Measurements from ENCODE around the gene ORM2. TPM values are rescaled to one million over a fixed set of nuclear protein-coding genes. Genes with fewer than 3 reads are reported as not detected.

ORM2 gene
- total and polyA plus RNA-seq, 2 of the 8 experiments (the other 6 are each of a cell fraction or from before 2014, with no cell fraction given): 1.3 TPM; not detected in 1

GRCh38 chr9:114336157-114336556, 6.5 kb downstream of the ORM2 start:
- 86% methylated on average over 10 of the region's 10 CpGs; no CpG with 5 or more reads in 1 of the 2 experiments for WGBS, 2 experiments (ENCODE audit: extremely low coverage in 1 of 2, insufficient coverage in 1 of 2, insufficient read length in 1 of 2, insufficient replicate concordance in 2 of 2, low coverage in 1 of 2, low lambda C conversion rate in 2 of 2, missing lambda C conversion rate in 1 of 2)
- no peak overlapping the region for H2AK5ac ChIP-seq (ENCODE audit: low read depth, low read length)
- POLR2A ChIA-PET (ENCODE audit: partially characterized antibody): interaction anchor here (0.6 to 1.5 kb wide), 3 partner anchors 8 to 20 kb away, joined by 3 to 4 read pairs (median 3); no protein-coding TSS in a partner anchor
- no peak overlapping the region for H3K18ac ChIP-seq (ENCODE audit: extremely low read depth, low read length)
- H4K20me1 ChIP-seq (replicated peaks in 1 of 2; ENCODE audit: control insufficient read depth in 1 of 2, insufficient read depth in 2 of 2, low read length in 2 of 2): peaks cover 0 to 2% of the 10 kb centered on the region in 2 experiments
- no peaks in the 10 kb centered on the region for H3K79me1 ChIP-seq (ENCODE audit: low read depth, low read length)
- no peaks in the 10 kb centered on the region for H3K9me3 ChIP-seq (ENCODE audit: insufficient read depth in 2 of 2, low read depth in 1 of 2, low read length in 1 of 2)
- TF ChIP-seq SRF (IDR thresholded peaks at IDR 0.05; ENCODE audit: low read depth, low read length) (no peak), TEAD4 (IDR thresholded peaks at IDR 0.05; ENCODE audit: low read depth, low read length) (no peak), SAP30 (IDR thresholded peaks at IDR 0.05; ENCODE audit: insufficient read depth, insufficient replicate concordance, low read length) (no peak), EGR1 (IDR thresholded peaks at IDR 0.05; ENCODE audit: borderline replicate concordance, low read depth, low read length) (no peak), RNF2 (IDR thresholded peaks at IDR 0.05; ENCODE audit: borderline replicate concordance, low read depth, low read length, missing control alignments, poor library complexity, severe bottlenecking) (no peak), HDAC2 (IDR thresholded peaks at IDR 0.05; ENCODE audit: borderline replicate concordance in 1 of 2, low read depth in 2 of 2, low read length in 2 of 2) (no peak), RBBP5 (IDR thresholded peaks at IDR 0.05; ENCODE audit: borderline replicate concordance, low read depth, low read length) (no peak), HDAC6 (IDR thresholded peaks at IDR 0.05; ENCODE audit: low read depth, low read length) (no peak), POU5F1 (IDR thresholded peaks at IDR 0.05; ENCODE audit: low read depth, low read length) (no peak), SP4 (IDR thresholded peaks at IDR 0.05; ENCODE audit: low read length) (no peak), ASH2L (IDR thresholded peaks at IDR 0.05; ENCODE audit: low read length) (no peak), E2F6 (IDR thresholded peaks at IDR 0.05) (no peak), RFX5 (IDR thresholded peaks at IDR 0.05; ENCODE audit: borderline replicate concordance, low read depth, low read length) (no peak)
- H2BK20ac ChIP-seq (ENCODE audit: low read length): no peak overlapping the region
- no peak overlapping the region for H2BK15ac ChIP-seq (ENCODE audit: low read length)
- no peak overlapping the region for H2BK12ac ChIP-seq (ENCODE audit: low read depth, low read length)
- H2BK5ac ChIP-seq (ENCODE audit: low read depth, low read length): no peak overlapping the region
- H2AFZ ChIP-seq (ENCODE audit: low read length): no peak overlapping the region
- H3K23me2 ChIP-seq (ENCODE audit: low read depth, low read length): no peaks in the 10 kb centered on the region
- H3K14ac ChIP-seq (ENCODE audit: insufficient read length): no peak overlapping the region
- H3K4me2 ChIP-seq (ENCODE audit: insufficient read depth in 1 of 2, low read depth in 2 of 2, low read length in 2 of 2): no peak overlapping the region
- H3K36me3 ChIP-seq (ENCODE audit: control insufficient read depth in 2 of 4, insufficient read depth in 4 of 4, low read length in 3 of 4): peaks cover 10 to 30% (median 22%) of the 10 kb centered on the region in 4 experiments; a peak in 7 of 8 replicates
- H3K4me3 ChIP-seq (ENCODE audit: extremely low read depth in 1 of 4, insufficient read depth in 2 of 4, low read depth in 3 of 4, low read length in 4 of 4): no peak overlapping the region
- no peak overlapping the region for H4K5ac ChIP-seq (ENCODE audit: insufficient read length, low read depth, low read length)
- no peak overlapping the region for H4K8ac ChIP-seq (ENCODE audit: extremely low read depth, insufficient read depth, low read length)
- CTCF ChIA-PET (ENCODE audit: partially characterized antibody): interaction anchor here (0.6 to 1.6 kb wide), 4 partner anchors 10 to 254 kb away, joined by 3 to 5 read pairs (median 4); no protein-coding TSS in a partner anchor
- no peak overlapping the region for H3K56ac ChIP-seq (replicated peaks; ENCODE audit: insufficient read length, low read depth, low read length)
- H3K27ac ChIP-seq (ENCODE audit: low read depth, low read length): no peak overlapping the region
- H3K4me1 ChIP-seq (replicated peaks in 1 of 4; ENCODE audit: control insufficient read depth in 3 of 4, insufficient read depth in 4 of 4, low read length in 3 of 4): 0 out of 7 replicates have a peak, but pooled peaks cover 0 to 2% (median 0%) of the 10 kb centered on the region in 4 experiments
- H3K79me2 ChIP-seq (ENCODE audit: control insufficient read depth in 1 of 2, insufficient read depth in 2 of 2, low read length in 2 of 2): no peaks in the 10 kb centered on the region
- no peaks in the 10 kb centered on the region for H3K27me3 ChIP-seq (replicated peaks in 1 of 4; ENCODE audit: control insufficient read depth in 3 of 4, extremely low read depth in 1 of 4, insufficient read depth in 3 of 4, low read length in 3 of 4)
- no peak overlapping the region for H2BK120ac ChIP-seq (replicated peaks; ENCODE audit: low read depth, low read length)
- no peak overlapping the region for H3K4ac ChIP-seq (replicated peaks; ENCODE audit: insufficient read length, low read depth, low read length)
- FAIRE-seq (no peak), DNase-seq (ENCODE audit: low read depth in 1 of 2, low spot score in 2 of 2) (no peak)
- H3K9ac ChIP-seq (replicated peaks in 1 of 4; ENCODE audit: extremely low read depth in 1 of 4, low read depth in 3 of 4, low read length in 3 of 4): no peak overlapping the region
- no peak overlapping the region for H3K23ac ChIP-seq (ENCODE audit: insufficient read length)
- no peak overlapping the region for H4K91ac ChIP-seq (replicated peaks; ENCODE audit: insufficient read length, low read length)
